ENCODE results near the gene VPS54.

DNA sequence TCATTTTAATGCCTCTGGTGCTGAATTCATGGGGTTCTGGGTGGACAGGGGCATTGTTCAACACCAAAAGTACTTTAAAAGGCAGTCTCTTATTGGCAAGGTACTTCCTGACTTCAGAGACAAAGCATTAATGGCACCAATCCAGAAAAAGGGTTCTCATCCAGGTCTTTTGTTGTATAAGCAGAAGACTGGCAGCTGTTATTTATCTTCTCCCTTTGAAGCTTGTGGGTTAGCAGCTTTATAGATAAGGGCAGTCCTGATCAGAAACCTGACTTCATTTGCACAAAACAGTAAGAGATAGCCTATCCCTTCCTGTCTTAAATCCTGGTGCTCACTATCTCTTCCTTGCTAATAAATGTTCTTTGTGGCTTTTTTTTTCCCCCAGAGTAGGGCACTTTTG lies 68.8 kb downstream of the VPS54 start:
- TF ChIP-seq EP300 (IDR thresholded peaks at IDR 0.05; ENCODE audit: low read length) (no peak), SMARCA4 (IDR thresholded peaks at IDR 0.05) (no peak), DPF2 (IDR thresholded peaks at IDR 0.05) (no peak), TARDBP (IDR thresholded peaks at IDR 0.05) (no peak), HNRNPK (IDR thresholded peaks at IDR 0.05; ENCODE audit: low read depth, low read length, poor library complexity, severe bottlenecking) (no peak), ZNF586 (CRISPR knock-in tag; conservative IDR thresholded peaks at IDR 0.05) (no peak)
- TF ChIP-seq, protein P1, sequence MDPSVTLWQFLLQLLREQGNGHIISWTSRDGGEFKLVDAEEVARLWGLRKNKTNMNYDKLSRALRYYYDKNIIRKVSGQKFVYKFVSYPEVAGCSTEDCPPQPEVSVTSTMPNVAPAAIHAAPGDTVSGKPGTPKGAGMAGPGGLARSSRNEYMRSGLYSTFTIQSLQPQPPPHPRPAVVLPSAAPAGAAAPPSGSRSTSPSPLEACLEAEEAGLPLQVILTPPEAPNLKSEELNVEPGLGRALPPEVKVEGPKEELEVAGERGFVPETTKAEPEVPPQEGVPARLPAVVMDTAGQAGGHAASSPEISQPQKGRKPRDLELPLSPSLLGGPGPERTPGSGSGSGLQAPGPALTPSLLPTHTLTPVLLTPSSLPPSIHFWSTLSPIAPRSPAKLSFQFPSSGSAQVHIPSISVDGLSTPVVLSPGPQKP (CRISPR knock-in tag; IDR thresholded peaks at IDR 0.05): no peak
- TF ChIP-seq, protein P2, sequence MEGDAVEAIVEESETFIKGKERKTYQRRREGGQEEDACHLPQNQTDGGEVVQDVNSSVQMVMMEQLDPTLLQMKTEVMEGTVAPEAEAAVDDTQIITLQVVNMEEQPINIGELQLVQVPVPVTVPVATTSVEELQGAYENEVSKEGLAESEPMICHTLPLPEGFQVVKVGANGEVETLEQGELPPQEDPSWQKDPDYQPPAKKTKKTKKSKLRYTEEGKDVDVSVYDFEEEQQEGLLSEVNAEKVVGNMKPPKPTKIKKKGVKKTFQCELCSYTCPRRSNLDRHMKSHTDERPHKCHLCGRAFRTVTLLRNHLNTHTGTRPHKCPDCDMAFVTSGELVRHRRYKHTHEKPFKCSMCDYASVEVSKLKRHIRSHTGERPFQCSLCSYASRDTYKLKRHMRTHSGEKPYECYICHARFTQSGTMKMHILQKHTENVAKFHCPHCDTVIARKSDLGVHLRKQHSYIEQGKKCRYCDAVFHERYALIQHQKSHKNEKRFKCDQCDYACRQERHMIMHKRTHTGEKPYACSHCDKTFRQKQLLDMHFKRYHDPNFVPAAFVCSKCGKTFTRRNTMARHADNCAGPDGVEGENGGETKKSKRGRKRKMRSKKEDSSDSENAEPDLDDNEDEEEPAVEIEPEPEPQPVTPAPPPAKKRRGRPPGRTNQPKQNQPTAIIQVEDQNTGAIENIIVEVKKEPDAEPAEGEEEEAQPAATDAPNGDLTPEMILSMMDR (IDR thresholded peaks at IDR 0.05 in 2 of 3, conservative IDR thresholded peaks at IDR 0.05 in 1 of 3; ENCODE audit: insufficient read depth in 2 of 3, low read depth in 1 of 3, low read length in 3 of 3): no peak

Data from K562 (cell line).